ENCODE measurements around the gene TVP23C. TPM values are rescaled to one million over a fixed set of nuclear protein-coding genes. Genes with fewer than 3 reads are reported as not detected.
"Not testable (repeated sequence)": the region's sequence is repeated elsewhere in the genome, so short reads cannot be mapped to it uniquely, and the experiment has no call there.

TVP23C gene
- 15.3 and 17.1 TPM in 2 replicates for total RNA-seq (2022)
- Bru-seq, nascent RNA: percentile 75 among the genes with signal in this experiment
- percentile 83 among the genes with signal in this experiment for BruChase-seq, experiment 1, labeled RNA remaining after a 2-hour chase
- BruChase-seq, experiment 2, labeled RNA remaining after a 6-hour chase: percentile 80 among the genes with signal in this experiment
- long read RNA-seq, partial matches to known transcripts: 0 of 1 reads
- long read RNA-seq, other reads (novel, unspliced or antisense): 1 of 1 reads

GRCh38 chr17:15563375-15563857 is at the start of gene TVP23C:
TVP23C (minus strand) TSS chr17:15563483; CDS start chr17:15563448, 35 bp downstream.
- Mint-ChIP-seq H3K4me3 (ENCODE audit: unreplicated experiment) (peak within 1 kb of the TSS; percentile 80), H3K4me1 (ENCODE audit: low read depth, unreplicated experiment) (peaks cover 13% of the 10 kb centered on the region), H3K27ac (ENCODE audit: unreplicated experiment) (peak within 1 kb of the TSS; percentile 89), H3K36me3 (ENCODE audit: insufficient read depth, unreplicated experiment) (peaks cover 12% of the 10 kb centered on the region)
- BruUV-seq (replicated peaks); H3K4me1 ChIP-seq; POLR2A ChIA-PET; H3K9me3 ChIP-seq; H3K27me3 Mint-ChIP-seq (ENCODE audit: insufficient read depth, unreplicated experiment); H3K36me3 ChIP-seq (ENCODE audit: control insufficient read depth, insufficient read depth, low read length); intact Hi-C loops (cut with micrococcal nuclease; ENCODE audit: unreplicated experiment); H3K27me3 ChIP-seq (replicated peaks; ENCODE audit: control insufficient read depth, insufficient read depth, low read length); CTCF ChIA-PET; H3K9me3 Mint-ChIP-seq (ENCODE audit: unreplicated experiment): not testable (repeated sequence)
- DNase-seq: peak; percentile 77 to 81
- H3K4me3 ChIP-seq (ENCODE audit: low read depth, low read length): peak within 1 kb of the TSS; percentile 54

- H3K27ac Mint-ChIP-seq (ENCODE audit: unreplicated experiment); DNase-seq; intact Hi-C loops (cut with micrococcal nuclease; ENCODE audit: unreplicated experiment); H3K4me1 ChIP-seq; H3K36me3 ChIP-seq (ENCODE audit: control insufficient read depth, insufficient read depth, low read length); H3K9me3 Mint-ChIP-seq (ENCODE audit: unreplicated experiment); POLR2A ChIA-PET; H3K4me3 Mint-ChIP-seq (ENCODE audit: unreplicated experiment); H3K27me3 ChIP-seq (replicated peaks; ENCODE audit: control insufficient read depth, insufficient read depth, low read length); H3K36me3 Mint-ChIP-seq (ENCODE audit: insufficient read depth, unreplicated experiment); CTCF ChIA-PET; H3K4me3 ChIP-seq (ENCODE audit: low read depth, low read length); BruUV-seq (replicated peaks); H3K4me1 Mint-ChIP-seq (ENCODE audit: low read depth, unreplicated experiment); H3K27me3 Mint-ChIP-seq (ENCODE audit: insufficient read depth, unreplicated experiment); H3K9me3 ChIP-seq: not testable (repeated sequence)
These were observed 29.7 kb upstream of the TVP23C start for GRCh38 chr17:15592960-15593359.

DNA sequence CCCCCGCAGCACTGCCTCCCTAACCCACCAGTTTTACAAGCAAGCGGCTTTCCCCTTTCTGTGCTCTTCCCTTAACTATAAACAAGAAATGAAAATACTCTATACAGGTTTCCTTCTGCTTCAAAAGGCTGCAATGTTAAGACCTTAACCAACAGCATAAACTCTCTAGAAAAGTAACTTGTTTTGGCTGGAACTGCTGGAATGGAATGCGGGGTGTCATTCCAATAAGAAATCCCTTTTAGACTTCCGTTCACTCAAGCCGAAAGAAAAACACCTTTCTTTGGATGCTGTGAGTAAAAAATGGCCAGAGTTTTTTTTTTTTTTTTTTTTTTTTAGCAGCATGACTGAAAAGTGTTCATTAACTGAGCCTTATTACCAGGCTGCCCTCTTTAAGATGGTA is 28.7 kb upstream of the TVP23C start:
- POLR2A ChIA-PET; H3K27ac Mint-ChIP-seq (ENCODE audit: unreplicated experiment); H3K36me3 ChIP-seq (ENCODE audit: control insufficient read depth, insufficient read depth, low read length); H3K4me1 Mint-ChIP-seq (ENCODE audit: low read depth, unreplicated experiment); BruUV-seq (replicated peaks); DNase-seq; H3K4me3 Mint-ChIP-seq (ENCODE audit: unreplicated experiment); intact Hi-C loops (cut with micrococcal nuclease; ENCODE audit: unreplicated experiment); H3K4me1 ChIP-seq; H3K27me3 ChIP-seq (replicated peaks; ENCODE audit: control insufficient read depth, insufficient read depth, low read length); H3K27me3 Mint-ChIP-seq (ENCODE audit: insufficient read depth, unreplicated experiment); H3K9me3 Mint-ChIP-seq (ENCODE audit: unreplicated experiment); H3K36me3 Mint-ChIP-seq (ENCODE audit: insufficient read depth, unreplicated experiment); H3K4me3 ChIP-seq (ENCODE audit: low read depth, low read length); CTCF ChIA-PET; H3K9me3 ChIP-seq: not testable (repeated sequence)

- intact Hi-C loops (cut with micrococcal nuclease; ENCODE audit: unreplicated experiment); BruUV-seq (replicated peaks); H3K36me3 Mint-ChIP-seq (ENCODE audit: insufficient read depth, unreplicated experiment); H3K27ac Mint-ChIP-seq (ENCODE audit: unreplicated experiment); H3K27me3 Mint-ChIP-seq (ENCODE audit: insufficient read depth, unreplicated experiment); H3K36me3 ChIP-seq (ENCODE audit: control insufficient read depth, insufficient read depth, low read length); DNase-seq; CTCF ChIA-PET; H3K4me3 ChIP-seq (ENCODE audit: low read depth, low read length); H3K9me3 Mint-ChIP-seq (ENCODE audit: unreplicated experiment); H3K9me3 ChIP-seq; H3K4me1 ChIP-seq; H3K4me1 Mint-ChIP-seq (ENCODE audit: low read depth, unreplicated experiment); H3K27me3 ChIP-seq (replicated peaks; ENCODE audit: control insufficient read depth, insufficient read depth, low read length); POLR2A ChIA-PET; H3K4me3 Mint-ChIP-seq (ENCODE audit: unreplicated experiment): not testable (repeated sequence)
These were observed 27.6 kb upstream of the TVP23C start for GRCh38 chr17:15590844-15591243.

DNA sequence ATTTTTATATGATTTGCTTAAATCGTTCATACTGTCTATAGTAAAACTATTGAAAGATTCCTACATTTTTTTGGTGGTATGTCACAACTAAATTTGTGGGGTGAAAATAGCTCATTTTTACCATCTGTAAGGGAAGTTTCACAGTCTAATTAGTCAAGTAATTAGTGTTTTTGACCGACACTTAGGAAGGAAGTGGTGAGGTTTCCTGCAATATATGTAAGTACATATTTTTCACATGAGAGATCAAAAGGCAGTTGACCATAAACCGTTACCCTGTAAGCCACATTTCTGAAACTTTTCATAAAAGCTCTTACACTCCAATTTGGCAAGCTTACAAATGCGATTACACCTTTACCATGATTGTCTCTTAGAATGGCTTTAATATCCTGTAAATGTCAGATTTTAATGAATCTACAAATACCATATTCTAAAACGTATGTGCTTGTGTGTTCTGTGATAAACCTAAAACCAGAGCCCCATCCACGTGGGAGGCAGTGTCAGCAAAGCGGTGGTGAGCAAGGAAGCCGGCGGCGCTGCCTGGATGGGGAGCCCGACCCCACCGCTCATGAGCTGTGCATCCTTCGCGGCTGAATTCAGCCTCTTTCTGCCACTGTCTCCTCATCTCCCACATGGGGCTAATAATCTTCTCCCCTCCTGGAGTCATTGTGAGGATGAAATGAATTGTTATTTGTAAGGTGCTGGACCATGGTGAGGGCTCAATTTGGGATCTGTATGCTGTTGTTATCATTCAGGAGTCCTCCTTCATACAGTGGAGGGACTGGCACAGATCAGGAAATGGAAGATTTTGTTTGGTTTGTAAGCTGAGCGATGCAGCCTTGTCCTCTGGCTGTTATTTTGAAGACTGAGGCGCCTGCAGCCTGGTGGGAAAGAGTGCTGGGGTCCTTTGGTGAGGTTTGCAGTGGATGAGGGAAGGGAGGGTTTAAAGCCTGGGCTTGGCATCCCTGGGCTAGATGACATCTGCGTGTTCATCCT is 26.6 kb upstream of the TVP23C start:
- DNase-seq; H3K27me3 ChIP-seq (replicated peaks; ENCODE audit: control insufficient read depth, insufficient read depth, low read length); H3K27me3 Mint-ChIP-seq (ENCODE audit: insufficient read depth, unreplicated experiment); H3K27ac Mint-ChIP-seq (ENCODE audit: unreplicated experiment); H3K4me3 Mint-ChIP-seq (ENCODE audit: unreplicated experiment); H3K36me3 Mint-ChIP-seq (ENCODE audit: insufficient read depth, unreplicated experiment); H3K9me3 ChIP-seq; H3K36me3 ChIP-seq (ENCODE audit: control insufficient read depth, insufficient read depth, low read length); H3K9me3 Mint-ChIP-seq (ENCODE audit: unreplicated experiment); H3K4me3 ChIP-seq (ENCODE audit: low read depth, low read length); H3K4me1 ChIP-seq; BruUV-seq (replicated peaks); intact Hi-C loops (cut with micrococcal nuclease; ENCODE audit: unreplicated experiment); POLR2A ChIA-PET; H3K4me1 Mint-ChIP-seq (ENCODE audit: low read depth, unreplicated experiment); CTCF ChIA-PET: not testable (repeated sequence)

GRCh38 chr17:15588017-15588416 is 24.7 kb upstream of the TVP23C start:
- H3K36me3 Mint-ChIP-seq (ENCODE audit: insufficient read depth, unreplicated experiment); DNase-seq; POLR2A ChIA-PET; H3K9me3 ChIP-seq; H3K36me3 ChIP-seq (ENCODE audit: control insufficient read depth, insufficient read depth, low read length); H3K4me1 ChIP-seq; BruUV-seq (replicated peaks); H3K9me3 Mint-ChIP-seq (ENCODE audit: unreplicated experiment); H3K27me3 Mint-ChIP-seq (ENCODE audit: insufficient read depth, unreplicated experiment); H3K27me3 ChIP-seq (replicated peaks; ENCODE audit: control insufficient read depth, insufficient read depth, low read length); intact Hi-C loops (cut with micrococcal nuclease; ENCODE audit: unreplicated experiment); CTCF ChIA-PET; H3K4me3 Mint-ChIP-seq (ENCODE audit: unreplicated experiment); H3K4me1 Mint-ChIP-seq (ENCODE audit: low read depth, unreplicated experiment); H3K27ac Mint-ChIP-seq (ENCODE audit: unreplicated experiment); H3K4me3 ChIP-seq (ENCODE audit: low read depth, low read length): not testable (repeated sequence)

DNA sequence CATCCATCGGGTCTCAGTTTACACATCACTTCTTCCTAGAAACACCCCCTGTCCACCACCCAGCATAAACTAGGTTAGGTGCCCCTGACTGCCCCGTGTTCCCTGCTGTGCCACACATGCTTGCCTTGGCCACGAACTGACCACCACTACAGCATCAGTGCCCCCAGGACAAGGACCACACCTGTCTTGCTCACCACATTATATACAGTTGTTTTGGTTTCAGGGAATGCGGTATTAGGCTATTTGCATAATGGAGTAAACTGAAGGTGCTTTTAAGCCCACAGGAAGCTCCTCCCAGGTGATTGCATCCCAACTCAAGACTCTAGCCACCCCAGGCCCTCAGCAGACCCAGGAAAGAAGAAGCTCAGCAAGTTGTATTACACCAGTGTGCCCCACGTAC is 20.0 kb upstream of the TVP23C start:
- H3K27me3 ChIP-seq (replicated peaks; ENCODE audit: control insufficient read depth, insufficient read depth, low read length); H3K27ac Mint-ChIP-seq (ENCODE audit: unreplicated experiment); H3K4me1 Mint-ChIP-seq (ENCODE audit: low read depth, unreplicated experiment); H3K9me3 ChIP-seq; H3K36me3 ChIP-seq (ENCODE audit: control insufficient read depth, insufficient read depth, low read length); POLR2A ChIA-PET; H3K4me3 ChIP-seq (ENCODE audit: low read depth, low read length); BruUV-seq (replicated peaks); CTCF ChIA-PET; intact Hi-C loops (cut with micrococcal nuclease; ENCODE audit: unreplicated experiment); H3K4me1 ChIP-seq; H3K27me3 Mint-ChIP-seq (ENCODE audit: insufficient read depth, unreplicated experiment); H3K4me3 Mint-ChIP-seq (ENCODE audit: unreplicated experiment); H3K9me3 Mint-ChIP-seq (ENCODE audit: unreplicated experiment); H3K36me3 Mint-ChIP-seq (ENCODE audit: insufficient read depth, unreplicated experiment); DNase-seq: not testable (repeated sequence)

All from Caco-2 (cell line).